Left lung (tissue), 10 donors: ENCODE results near the gene PRPF40A. TPM values are rescaled to one million over a fixed set of nuclear protein-coding genes. Genes with fewer than 3 reads are reported as not detected.

Experiments
- ATAC-seq: fragments of 200-7000 bp; cut with Tn5 transposase; one replicate; pipeline ENCODE4 v1.9.1; 2020; ENCODE audit warnings: moderate library complexity
- DNase-seq, 4 donors: peaks; one replicate each; pipeline ENCODE4 v3.0.0-alpha.2; 2013 to 2020
- H3K27ac ChIP-seq, 2 donors: fragments of 200-600 bp; sonication (generic) in 1 of 2; one replicate each; pipeline versions ENCODE4 v1.5.0 to v1.8.0; 2020 to 2021
- H3K27me3 ChIP-seq, 2 donors: fragments of 200-600 bp; sonication (generic) in 1 of 2; one replicate each; pipeline versions ENCODE4 v1.5.0 to v1.8.0; 2020 to 2021
- H3K36me3 ChIP-seq, 2 donors: fragments of 200-600 bp; sonication (generic) in 1 of 2; one replicate each; pipeline versions ENCODE4 v1.5.0 to v1.8.0; 2020 to 2021
- H3K4me1 ChIP-seq, 2 donors: fragments of 200-600 bp; one replicate each; pipeline ENCODE4 v1.8.0; 2021
- H3K4me3 ChIP-seq, 2 donors: fragments of 200-600 bp; sonication (generic) in 1 of 2; one replicate each; pipeline versions ENCODE4 v1.5.0 to v1.8.0; 2020 to 2021; ENCODE audit warnings: mild to moderate bottlenecking in 1 of 2
- H3K9me3 ChIP-seq, 2 donors: fragments of 200-600 bp; sonication (generic) in 1 of 2; one replicate each; pipeline versions ENCODE4 v1.5.0 to v1.8.0; 2020 to 2021
- CTCF ChIP-seq, 2 donors: fragments of 200-600 bp; sonication (generic) in 1 of 2; IDR thresholded peaks; one replicate each; pipeline versions ENCODE4 v1.5.0 to v1.8.0; 2021; ENCODE audit warnings: antibody characterized with exemption in 2 of 2
- intact Hi-C, 2 donors: fragments of 100-400 bp; cut with DNase I; formaldehyde crosslinking; loops; one replicate each; pipeline versions ENCODE4 v1.11.2 to v1.14.2; 2022
- polyA plus RNA-seq, 6 donors: library from polyadenylated mRNA; unstranded; fragments of 120-200 nt; gene quantifications; one replicate each; pipeline ENCODE4 v1.2.1, GENCODE V29; 2013; ENCODE audit not compliant: insufficient read length in 6 of 6
- total RNA-seq, 2 donors: library from RNA; stranded (reverse); fragmentation: NEBNext Ultra II Directional; extraction: Animal tissue kit (Norgen Biotek cat#: 25700); gene quantifications; one replicate each; pipeline ENCODE4 v1.2.1, GENCODE V29; 2021
- donor health status: DM: no; HTN: yes; CAD: no.
- donor health status: DM: no; HTN: no; CAD: no.

PRPF40A gene
- total and polyA plus RNA-seq, 8 donors = 68.8 to 165 (median 135) TPM

- H3K4me1 ChIP-seq = peaks cover 0 to 16% of the 10 kb centered on the region in 2 donors
- H3K9me3 ChIP-seq = no peaks in the 10 kb centered on the region
- ATAC-seq (no peak), DNase-seq (no peak)
- H3K27me3 ChIP-seq = no peaks in the 10 kb centered on the region
- no peak overlapping the region for H3K27ac ChIP-seq
- no peak overlapping the region for H3K4me3 ChIP-seq
- intact Hi-C loops = loop anchor here in 1 of 2 donors (10.0 kb wide), 1 partner anchor 596 kb away; no protein-coding TSS in a partner anchor
- TF ChIP-seq CTCF (IDR thresholded peaks at IDR 0.05) = no peak
- H3K36me3 ChIP-seq = peaks cover 0 to 42% of the 10 kb centered on the region in 2 donors
These were observed 86.8 kb downstream of the PRPF40A start for GRCh38 chr2:152630466-152630865.

- no peak for ATAC-seq
- H3K36me3 ChIP-seq = peaks cover 0 to 39% of the 10 kb centered on the region in 2 donors
- intact Hi-C loops = no loop called here
These were observed 88.1 kb downstream of the PRPF40A start for GRCh38 chr2:152629202-152629601.

GRCh38 chr2:152627351-152627957 is 89.8 kb downstream of the PRPF40A start:
- no peak overlapping the region for H3K27ac ChIP-seq
- intact Hi-C loops = no loop called here
- peak; percentile 76 for ATAC-seq

More at GRCh38 chr2:152629202-152629601, 88.1 kb downstream of the PRPF40A start:
- Histone ChIP-seq H3K9me3 (no peaks in the 10 kb centered on the region), H3K4me3 (no peak overlapping the region), H3K27ac (no peak overlapping the region), H3K4me1 (peaks cover 0 to 10% of the 10 kb centered on the region in 2 donors), H3K27me3 (no peaks in the 10 kb centered on the region)
- no peak for TF ChIP-seq CTCF (IDR thresholded peaks at IDR 0.05)
- no peak for DNase-seq

GRCh38 chr2:152626911-152627339 is 90.3 kb downstream of the PRPF40A start:
- intact Hi-C loops = no loop called here
- H3K27me3 ChIP-seq = no peaks in the 10 kb centered on the region
- H3K4me1 ChIP-seq = peaks cover 0 to 10% of the 10 kb centered on the region in 2 donors
- no peak overlapping the region for H3K4me3 ChIP-seq
- peaks cover 0 to 29% of the 10 kb centered on the region in 2 donors for H3K36me3 ChIP-seq
- ATAC-seq (no peak), DNase-seq (no peak)
- no peaks in the 10 kb centered on the region for H3K9me3 ChIP-seq
- no peak for TF ChIP-seq CTCF (IDR thresholded peaks at IDR 0.05)
- no peak overlapping the region for H3K27ac ChIP-seq

More at GRCh38 chr2:152627351-152627957, 89.8 kb downstream of the PRPF40A start:
- Histone ChIP-seq H3K4me1 (peaks cover 0 to 10% of the 10 kb centered on the region in 2 donors), H3K27me3 (no peaks in the 10 kb centered on the region), H3K36me3 (peaks cover 0 to 24% of the 10 kb centered on the region in 2 donors), H3K9me3 (no peaks in the 10 kb centered on the region), H3K4me3 (no peak overlapping the region)
- DNase-seq = peak in 1 of 4 donors; percentile 32
- TF ChIP-seq CTCF (IDR thresholded peaks at IDR 0.05) = peak; percentile 33 to 38

GRCh38 chr2:152624805-152625204 is 92.5 kb downstream of the PRPF40A start:
- H3K27ac ChIP-seq = no peak overlapping the region

More at GRCh38 chr2:152624805-152625204, 92.5 kb downstream of the PRPF40A start:
- peaks cover 0 to 36% of the 10 kb centered on the region in 2 donors for H3K36me3 ChIP-seq
- no peak for TF ChIP-seq CTCF (IDR thresholded peaks at IDR 0.05)
- DNase-seq (no peak), ATAC-seq (no peak)
- intact Hi-C loops = no loop called here
- H3K27me3 ChIP-seq = no peaks in the 10 kb centered on the region
- no peak overlapping the region for H3K4me3 ChIP-seq
- no peaks in the 10 kb centered on the region for H3K9me3 ChIP-seq
- peaks cover 0 to 10% of the 10 kb centered on the region in 2 donors for H3K4me1 ChIP-seq
